B cell (primary cell): ENCODE results near the gene RALB. TPM values are rescaled to one million over a fixed set of nuclear protein-coding genes. Genes with fewer than 3 reads are reported as not detected.

Experiments used
- ATAC-seq: fragments of 200-7000 bp; cut with Tn5 transposase; one replicate; pipeline ENCODE4 v1.10.0; 2021; ENCODE audit warnings: low read depth, mild to moderate bottlenecking, moderate number of reproducible peaks, moderate library complexity
- CTCF ChIA-PET: fragments of 350-600 bp; sonication (Branson Sonifier 250); formaldehyde crosslinking; loops from one replicate; lab custom pipeline; 2021; ENCODE audit warnings: antibody characterized with exemption, inconsistent platforms; lab: Charles Lee
- POLR2A ChIA-PET: fragments of 350-600 bp; sonication (Branson Sonifier 250); formaldehyde crosslinking; loops from one replicate; lab custom pipeline; 2021; ENCODE audit warnings: antibody characterized with exemption; lab: Charles Lee
- DNase-seq: peaks from one replicate; pipeline ENCODE4 v3.0.0; 2013
- H2AFZ ChIP-seq: 2 replicates; pipeline ENCODE4 v1.6.1; 2012; ENCODE audit warnings: mild to moderate bottlenecking, low read depth, low read length; ENCODE audit not compliant: insufficient read depth, poor library complexity, severe bottlenecking
- H3K27ac ChIP-seq, 2 donors: 1 replicate in 1 of 2; 2 replicates in 1 of 2; pipeline ENCODE4 v1.5.1; 2012 to 2013; ENCODE audit warnings: low read length in 2 of 2, mild to moderate bottlenecking in 2 of 2, moderate library complexity in 1 of 2
- H3K27me3 ChIP-seq, 4 experiments: fragments of 200-600 bp in 1 of 4; sonication (generic) in 1 of 4; replicated peaks in 1 of 4; 1 replicate in 2 of 4; 2 replicates in 2 of 4; pipeline versions ENCODE4 v1.6.1 to v1.7.0; 2013 to 2016; ENCODE audit warnings: low read length in 3 of 4, mild to moderate bottlenecking in 2 of 4, mixed read lengths in 1 of 4, moderate library complexity in 1 of 4; ENCODE audit not compliant: insufficient read depth in 4 of 4, control insufficient read depth in 3 of 4; ENCODE audit errors: control extremely low read depth in 1 of 4
- H3K36me3 ChIP-seq, 2 experiments: replicated peaks in 1 of 2; 1 replicate in 1 of 2; 2 replicates in 1 of 2; pipeline versions ENCODE4 v1.6.1 to v1.7.1; 2013; ENCODE audit warnings: low read length in 1 of 2; ENCODE audit not compliant: insufficient read depth in 2 of 2, control insufficient read depth in 1 of 2; ENCODE audit errors: control extremely low read depth in 1 of 2, extremely low read depth in 1 of 2
- H3K4me1 ChIP-seq, 2 donors: fragments of 200-600 bp in 1 of 2; sonication (generic) in 1 of 2; 1 replicate in 1 of 2; 2 replicates in 1 of 2; pipeline versions ENCODE4 v1.5.1 to v1.6.1; 2013 to 2017; ENCODE audit warnings: low read length in 2 of 2; ENCODE audit not compliant: control insufficient read depth in 2 of 2, insufficient read depth in 2 of 2
- H3K4me2 ChIP-seq: replicated peaks from 2 replicates; pipeline ENCODE3; 2012; ENCODE audit warnings: mild to moderate bottlenecking, low read depth, low read length; ENCODE audit not compliant: poor library complexity, severe bottlenecking
- H3K4me3 ChIP-seq, 5 experiments: fragments of 200-600 bp in 1 of 5; sonication (generic) in 1 of 5; 1 replicate in 3 of 5; 2 replicates in 2 of 5; pipeline versions ENCODE4 v1.5.1 to v1.7.0; 2011 to 2016; ENCODE audit warnings: low read length in 4 of 5, mild to moderate bottlenecking in 4 of 5, low read depth in 2 of 5, control low read depth in 1 of 5, moderate library complexity in 1 of 5; ENCODE audit not compliant: insufficient read depth in 1 of 5; ENCODE audit errors: control extremely low read depth in 1 of 5, extremely low read depth in 1 of 5
- H3K79me2 ChIP-seq: fragments of 200-600 bp; sonication (generic); one replicate; pipeline ENCODE4 v1.6.0; 2016; ENCODE audit warnings: low read length; ENCODE audit not compliant: control insufficient read depth, insufficient read depth
- H3K9ac ChIP-seq: fragments of 200-600 bp; sonication (generic); 2 replicates; pipeline ENCODE4 v1.6.1; 2017; ENCODE audit warnings: mild to moderate bottlenecking, low read length, moderate library complexity
- H3K9me3 ChIP-seq, 3 donors: one replicate each; pipeline versions ENCODE4 v1.6.1 to v1.7.1; 2013; ENCODE audit warnings: low read length in 2 of 3; ENCODE audit not compliant: control insufficient read depth in 2 of 3, insufficient read depth in 1 of 3; ENCODE audit errors: control extremely low read depth in 1 of 3
- H4K20me1 ChIP-seq: 2 replicates; pipeline ENCODE4 v1.6.0; 2012; ENCODE audit warnings: mild to moderate bottlenecking, low read length; ENCODE audit not compliant: insufficient read depth, control insufficient read depth, poor library complexity, severe bottlenecking
- H3K27ac Mint-ChIP-seq: one replicate; pipeline ENCODE4 v1.8.0; 2021; ENCODE audit warnings: mixed read lengths
- H3K27me3 Mint-ChIP-seq: one replicate; pipeline ENCODE4 v1.8.0; 2021; ENCODE audit warnings: mixed read lengths
- H3K4me1 Mint-ChIP-seq: one replicate; pipeline ENCODE4 v1.8.0; 2021; ENCODE audit warnings: mixed read lengths
- H3K4me3 Mint-ChIP-seq: one replicate; pipeline ENCODE4 v1.8.0; 2021; ENCODE audit warnings: mixed read lengths
- H3K9me3 Mint-ChIP-seq: one replicate; pipeline ENCODE4 v1.8.0; 2022; ENCODE audit warnings: mixed read lengths; ENCODE audit not compliant: insufficient read depth
- CTCF ChIP-seq: fragments of 200-600 bp; IDR thresholded peaks from one replicate; pipeline ENCODE4 v1.8.0; 2022; ENCODE audit warnings: antibody characterized with exemption, mild to moderate bottlenecking
- EZH2 ChIP-seq: IDR thresholded peaks from 2 replicates; pipeline ENCODE4 v1.6.1; 2012; ENCODE audit warnings: borderline replicate concordance, low read depth, mild to moderate bottlenecking, moderate library complexity, low read length; ENCODE audit not compliant: insufficient read depth, poor library complexity, severe bottlenecking
- WGBS: methylation state at CpG from one replicate; pipeline ENCODE4 v1.1.5; 2013; ENCODE audit warnings: missing lambda C conversion rate; ENCODE audit not compliant: insufficient coverage; 5-methylcytosine and 5-hydroxymethylcytosine counted together
- intact Hi-C: fragments of 100-400 bp; cut with micrococcal nuclease; formaldehyde crosslinking; loops from one replicate; pipeline ENCODE4 v1.10.0; 2022
- polyA plus RNA-seq: library from polyadenylated mRNA; depleted of rRNA; stranded (reverse); fragments of >200 nt; gene quantifications from 2 replicates; pipeline ENCODE4 v1.2.3, GENCODE V29; 2012
- total RNA-seq, 2 donors: library from RNA; stranded (reverse); fragments of 120-200 nt in 1 of 2; gene quantifications; 1 replicate in 1 of 2; 2 replicates in 1 of 2; pipeline versions ENCODE4 v1.2.3 to v1.2.4, GENCODE V29; 2013 to 2022

The RALB gene
- total and polyA plus RNA-seq, 2 donors (not counting 1 experiment from before 2014, with no cell fraction given): 19.3 to 35.9 TPM

- Histone ChIP-seq H3K9me3 (peaks cover 0 to 12% (median 10%) of the 10 kb centered on the region in 3 donors), H4K20me1 (peaks cover 83% of the 10 kb centered on the region), H3K27ac (no peak overlapping the region), H3K36me3 (peaks cover 0 to 4% of the 10 kb centered on the region in 2 experiments), H3K4me2 (no peak overlapping the region), H3K9ac (no peak overlapping the region), H3K4me3 (no peak overlapping the region), H3K27me3 (no peaks in the 10 kb centered on the region), H2AFZ (no peak overlapping the region), H3K4me1 (peaks cover 27 to 39% of the 10 kb centered on the region in 2 donors), H3K79me2 (peaks cover 93% of the 10 kb centered on the region)
- Mint-ChIP-seq H3K4me1 (peaks cover 67% of the 10 kb centered on the region), H3K9me3 (no peaks in the 10 kb centered on the region), H3K27me3 (no peaks in the 10 kb centered on the region), H3K4me3 (no peak overlapping the region), H3K27ac (no peak overlapping the region)
- POLR2A ChIA-PET: no interaction called here
- ATAC-seq (no peak), DNase-seq (no peak)
- 100% methylated on average over 1 of the region's 1 CpG for WGBS
- CTCF ChIA-PET: no interaction called here
- TF ChIP-seq EZH2: no peak
- TF ChIP-seq CTCF: no peak
- intact Hi-C loops: no loop called here
Observed at GRCh38 chr2:120271711-120272379, 19.2 kb downstream of the RALB start.

GRCh38 chr2:120272763-120273481 is 20.3 kb downstream of the RALB start:
- no peak overlapping the region for H2AFZ ChIP-seq
- H3K79me2 ChIP-seq: peaks cover 97% of the 10 kb centered on the region
- H3K27me3 ChIP-seq: no peaks in the 10 kb centered on the region
- H3K9me3 ChIP-seq: peaks cover 0 to 12% (median 10%) of the 10 kb centered on the region in 3 donors
- no peak overlapping the region for H3K4me3 Mint-ChIP-seq
- H3K27me3 Mint-ChIP-seq: no peaks in the 10 kb centered on the region
- H3K9ac ChIP-seq: no peak overlapping the region
- H3K27ac Mint-ChIP-seq: no peak overlapping the region
- intact Hi-C loops: no loop called here
- DNase-seq (no peak), ATAC-seq (no peak)
- peaks cover 89% of the 10 kb centered on the region for H4K20me1 ChIP-seq
- no peak overlapping the region for H3K4me2 ChIP-seq
- WGBS: 100% methylated on average over 1 of the region's 4 CpGs
- peaks cover 60% of the 10 kb centered on the region for H3K4me1 Mint-ChIP-seq
- H3K4me3 ChIP-seq: no peak overlapping the region
- H3K27ac ChIP-seq: no peak overlapping the region
- H3K4me1 ChIP-seq: peaks cover 27 to 39% of the 10 kb centered on the region in 2 donors
- no peaks in the 10 kb centered on the region for H3K9me3 Mint-ChIP-seq
- POLR2A ChIA-PET: no interaction called here
- peaks cover 0 to 4% of the 10 kb centered on the region in 2 experiments for H3K36me3 ChIP-seq
- CTCF ChIA-PET: no interaction called here
- TF ChIP-seq CTCF: no peak
- no peak for TF ChIP-seq EZH2
